ENCODE data around the gene HAO2.

The HAO2 gene

GRCh38 chr1:119368554-119368953 lies at the start of gene HAO2:
Gene HAO2 (plus strand): TSS chr1:119368785. CDS start chr1:119381086, 12,301 bp downstream.
- DNase-seq (ENCODE audit: low spot score): no peak
- TF ChIP-seq, protein P1, sequence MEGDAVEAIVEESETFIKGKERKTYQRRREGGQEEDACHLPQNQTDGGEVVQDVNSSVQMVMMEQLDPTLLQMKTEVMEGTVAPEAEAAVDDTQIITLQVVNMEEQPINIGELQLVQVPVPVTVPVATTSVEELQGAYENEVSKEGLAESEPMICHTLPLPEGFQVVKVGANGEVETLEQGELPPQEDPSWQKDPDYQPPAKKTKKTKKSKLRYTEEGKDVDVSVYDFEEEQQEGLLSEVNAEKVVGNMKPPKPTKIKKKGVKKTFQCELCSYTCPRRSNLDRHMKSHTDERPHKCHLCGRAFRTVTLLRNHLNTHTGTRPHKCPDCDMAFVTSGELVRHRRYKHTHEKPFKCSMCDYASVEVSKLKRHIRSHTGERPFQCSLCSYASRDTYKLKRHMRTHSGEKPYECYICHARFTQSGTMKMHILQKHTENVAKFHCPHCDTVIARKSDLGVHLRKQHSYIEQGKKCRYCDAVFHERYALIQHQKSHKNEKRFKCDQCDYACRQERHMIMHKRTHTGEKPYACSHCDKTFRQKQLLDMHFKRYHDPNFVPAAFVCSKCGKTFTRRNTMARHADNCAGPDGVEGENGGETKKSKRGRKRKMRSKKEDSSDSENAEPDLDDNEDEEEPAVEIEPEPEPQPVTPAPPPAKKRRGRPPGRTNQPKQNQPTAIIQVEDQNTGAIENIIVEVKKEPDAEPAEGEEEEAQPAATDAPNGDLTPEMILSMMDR (IDR thresholded peaks at IDR 0.05): no peak
- Histone ChIP-seq H3K4me3 (no peak within 1 kb of the TSS), H3K27ac (no peak within 1 kb of the TSS)

- TF ChIP-seq, protein P1 (IDR thresholded peaks at IDR 0.05): no peak
- no peak overlapping the region for H3K27ac ChIP-seq
- no peak for DNase-seq (ENCODE audit: low spot score)
- no peak overlapping the region for H3K4me3 ChIP-seq
Observed at GRCh38 chr1:119320100-119320499, 48.5 kb upstream of the HAO2 start.

DNA sequence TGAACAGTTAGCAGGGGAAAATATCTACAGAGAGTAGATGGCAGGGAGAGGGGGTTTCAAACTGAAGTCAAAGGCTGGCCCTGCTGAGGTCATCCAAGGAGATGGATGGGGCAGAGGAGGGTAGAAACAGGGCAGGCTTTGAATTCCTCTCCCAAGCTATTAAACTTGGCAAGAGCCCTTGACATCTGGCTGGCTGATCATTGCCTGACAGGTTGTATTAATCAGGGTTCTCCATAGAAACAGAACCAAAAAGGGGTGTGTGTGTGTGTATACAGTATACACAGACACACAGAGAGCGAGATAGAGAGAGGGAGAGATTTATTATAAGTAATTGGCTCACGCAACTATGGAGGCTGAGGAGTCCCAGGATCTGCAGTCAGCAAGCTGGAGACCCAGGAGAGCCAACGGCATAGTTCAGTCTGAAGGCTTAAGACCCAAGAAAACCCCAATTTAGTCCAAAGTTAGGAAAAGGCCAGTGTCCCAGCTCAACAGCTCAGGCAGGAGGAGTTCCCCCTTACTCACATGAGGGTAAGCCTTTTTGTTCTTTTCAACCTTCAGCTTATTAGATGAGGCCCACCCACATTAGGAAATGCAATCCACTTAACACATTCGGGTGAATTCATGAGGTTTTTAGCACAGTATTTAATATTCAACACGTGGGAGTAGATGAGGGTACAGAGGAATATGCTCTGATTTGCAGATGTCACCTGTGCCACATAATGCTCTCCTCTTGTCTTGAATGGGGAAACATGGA lies 46.7 kb upstream of the HAO2 start:
- Histone ChIP-seq H3K4me3 (no peak overlapping the region), H3K27ac (no peak overlapping the region)

GRCh38 chr1:119323216-119323982 lies 45.2 kb upstream of the HAO2 start:
- TF ChIP-seq, protein P1 (IDR thresholded peaks at IDR 0.05): no peak
- H3K27ac ChIP-seq: no peak overlapping the region
- DNase-seq (ENCODE audit: low spot score): no peak

More for the DNA sequence above, 46.7 kb upstream of the HAO2 start:
- TF ChIP-seq, protein P1 (IDR thresholded peaks at IDR 0.05): no peak
- DNase-seq (ENCODE audit: low spot score): no peak

DNA sequence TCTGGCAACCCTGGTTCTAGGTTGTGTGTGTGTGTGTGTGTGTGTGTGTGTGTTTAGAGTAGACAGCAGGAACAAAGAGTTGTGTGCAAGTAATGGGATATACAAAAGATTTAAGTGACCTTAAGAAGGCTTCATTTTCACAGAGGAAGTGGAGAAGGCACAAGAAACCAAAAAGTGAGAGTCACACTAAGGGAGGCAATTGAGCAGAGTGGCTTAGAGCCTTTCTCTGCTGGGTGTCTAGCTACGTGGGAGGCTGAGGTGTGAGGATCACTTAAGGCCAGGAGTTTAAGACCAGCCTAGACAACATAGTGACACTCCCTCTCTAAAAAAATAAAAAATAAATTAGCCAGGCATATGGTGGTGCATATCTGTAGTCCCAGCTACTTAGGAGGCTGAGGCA lies 44.4 kb upstream of the HAO2 start:
- DNase-seq (ENCODE audit: low spot score): no peak
- Histone ChIP-seq H3K27ac (no peak overlapping the region), H3K4me3 (no peak overlapping the region)
- TF ChIP-seq, protein P1 (IDR thresholded peaks at IDR 0.05): no peak

More at GRCh38 chr1:119323216-119323982, 45.2 kb upstream of the HAO2 start:
- no peak overlapping the region for H3K4me3 ChIP-seq

- DNase-seq (ENCODE audit: low spot score): no peak
- TF ChIP-seq, protein P1 (IDR thresholded peaks at IDR 0.05): no peak
- no peak overlapping the region for H3K4me3 ChIP-seq
- no peak overlapping the region for H3K27ac ChIP-seq
Observed at GRCh38 chr1:119326251-119326650, 42.3 kb upstream of the HAO2 start.

All from coronary artery (tissue), 2 donors.